Astrocyte (in vitro differentiated cells and primary cell): ENCODE data around the gene PARD3B.

Source experiments
- CTCF ChIP-seq: IDR thresholded peaks from 2 replicates; pipeline ENCODE4 v1.5.1; 2011; ENCODE audit warnings: low read depth, mild to moderate bottlenecking, inconsistent platforms, low read length, moderate library complexity; ENCODE audit not compliant: insufficient read depth
- EZH2 ChIP-seq: IDR thresholded peaks from 2 replicates; pipeline ENCODE4 v1.6.1; 2012; ENCODE audit warnings: mild to moderate bottlenecking, low read length, inconsistent platforms; ENCODE audit not compliant: insufficient read depth

GRCh38 chr2:205054789-205055188 is 509.5 kb downstream of the PARD3B start:
- TF ChIP-seq CTCF (no peak), EZH2 (no peak)
